ENCODE data around the gene PHRF1.

GRCh38 chr11:590997-591396 lies 14.7 kb downstream of the PHRF1 start:
- TF ChIP-seq, protein P1, sequence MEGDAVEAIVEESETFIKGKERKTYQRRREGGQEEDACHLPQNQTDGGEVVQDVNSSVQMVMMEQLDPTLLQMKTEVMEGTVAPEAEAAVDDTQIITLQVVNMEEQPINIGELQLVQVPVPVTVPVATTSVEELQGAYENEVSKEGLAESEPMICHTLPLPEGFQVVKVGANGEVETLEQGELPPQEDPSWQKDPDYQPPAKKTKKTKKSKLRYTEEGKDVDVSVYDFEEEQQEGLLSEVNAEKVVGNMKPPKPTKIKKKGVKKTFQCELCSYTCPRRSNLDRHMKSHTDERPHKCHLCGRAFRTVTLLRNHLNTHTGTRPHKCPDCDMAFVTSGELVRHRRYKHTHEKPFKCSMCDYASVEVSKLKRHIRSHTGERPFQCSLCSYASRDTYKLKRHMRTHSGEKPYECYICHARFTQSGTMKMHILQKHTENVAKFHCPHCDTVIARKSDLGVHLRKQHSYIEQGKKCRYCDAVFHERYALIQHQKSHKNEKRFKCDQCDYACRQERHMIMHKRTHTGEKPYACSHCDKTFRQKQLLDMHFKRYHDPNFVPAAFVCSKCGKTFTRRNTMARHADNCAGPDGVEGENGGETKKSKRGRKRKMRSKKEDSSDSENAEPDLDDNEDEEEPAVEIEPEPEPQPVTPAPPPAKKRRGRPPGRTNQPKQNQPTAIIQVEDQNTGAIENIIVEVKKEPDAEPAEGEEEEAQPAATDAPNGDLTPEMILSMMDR (IDR thresholded peaks at IDR 0.05): no peak
- no peak for TF ChIP-seq POLR2AphosphoS5 (IDR thresholded peaks at IDR 0.05)

Data from prostate gland (tissue), 2 donors.